GM19395 (cell line): Measurements from ENCODE around the gene GJA1.

ENCODE experiments used
- ATAC-seq: cut with Tn5 transposase; IDR thresholded peaks from one replicate; pipeline ENCODE4 v1.9.1; 2021; ENCODE audit warnings: mild to moderate bottlenecking, moderate library complexity; ENCODE audit not compliant: unreplicated experiment

The GJA1 gene

DNA sequence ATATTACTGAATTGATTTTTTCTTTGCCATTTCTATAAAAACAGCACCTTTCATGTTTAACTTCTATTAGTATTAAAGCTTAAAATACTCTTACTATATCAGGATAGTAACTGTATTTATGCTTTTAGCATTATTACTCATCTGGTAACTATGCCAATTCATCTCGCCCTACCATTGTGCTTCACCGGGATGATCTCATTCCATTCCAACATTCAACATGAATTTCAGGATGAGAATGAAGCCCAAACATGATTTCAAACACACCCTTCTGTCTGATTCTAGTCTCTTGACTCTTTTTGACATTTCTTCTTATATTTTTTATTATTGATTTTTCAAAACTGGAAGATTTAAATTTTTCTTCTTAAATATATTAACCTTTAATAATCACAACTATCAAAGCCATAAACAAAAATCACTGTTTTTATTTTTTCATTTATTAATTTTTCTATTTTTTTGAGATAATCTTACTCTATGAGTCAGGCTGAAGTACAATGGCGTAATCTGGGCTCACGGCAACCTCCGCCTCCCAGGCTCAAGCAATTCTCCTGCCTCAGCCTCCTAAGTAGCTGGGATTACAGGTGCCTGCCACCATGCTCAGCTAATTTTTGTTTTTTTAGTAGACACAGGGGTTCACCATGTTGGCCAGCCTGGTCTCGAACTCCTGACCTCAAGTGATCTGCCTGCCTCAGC is 46.7 kb downstream of the GJA1 start:
- ATAC-seq, result no peak

DNA sequence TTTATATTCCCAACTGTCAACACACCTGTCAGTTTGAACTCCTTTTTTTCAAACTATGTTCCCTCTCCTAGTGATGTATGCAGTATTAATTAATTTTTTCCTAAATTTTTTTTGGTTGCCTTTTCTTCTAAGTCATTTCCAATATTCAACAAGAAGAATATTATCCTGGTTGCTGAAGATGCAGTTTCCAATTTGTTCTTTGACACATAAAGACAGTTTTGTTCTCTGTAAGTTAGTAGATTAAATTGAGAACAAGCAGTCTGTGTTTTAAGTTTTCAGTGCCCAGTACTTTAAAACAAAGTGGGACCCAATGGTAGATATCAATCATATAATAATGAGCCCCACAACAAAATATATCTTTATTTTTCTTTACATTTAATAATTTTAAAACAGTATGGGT is 47.3 kb downstream of the GJA1 start:
- ATAC-seq, result no peak

DNA sequence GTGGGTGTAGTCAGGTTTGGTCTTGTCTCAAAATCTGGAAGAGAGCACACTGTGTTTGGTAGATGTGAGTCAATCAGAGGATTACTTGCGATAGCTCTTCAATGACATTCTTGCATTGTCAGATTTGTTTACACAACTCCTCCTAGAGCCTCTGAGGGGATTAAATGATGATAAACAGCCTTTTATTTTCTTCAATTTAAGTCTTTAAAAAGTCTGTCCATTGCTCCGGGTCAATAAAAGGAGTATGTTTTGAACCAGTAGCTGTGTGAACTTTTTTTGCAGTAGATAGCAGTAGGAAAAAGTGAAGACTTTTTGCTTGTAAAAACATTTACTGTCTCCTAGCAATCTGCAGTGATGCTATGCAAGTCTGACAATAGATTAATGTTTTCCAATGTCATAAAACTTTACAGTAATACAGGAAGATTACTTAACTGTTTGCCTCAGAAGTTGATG is 49.9 kb downstream of the GJA1 start:
- no peak for ATAC-seq

DNA sequence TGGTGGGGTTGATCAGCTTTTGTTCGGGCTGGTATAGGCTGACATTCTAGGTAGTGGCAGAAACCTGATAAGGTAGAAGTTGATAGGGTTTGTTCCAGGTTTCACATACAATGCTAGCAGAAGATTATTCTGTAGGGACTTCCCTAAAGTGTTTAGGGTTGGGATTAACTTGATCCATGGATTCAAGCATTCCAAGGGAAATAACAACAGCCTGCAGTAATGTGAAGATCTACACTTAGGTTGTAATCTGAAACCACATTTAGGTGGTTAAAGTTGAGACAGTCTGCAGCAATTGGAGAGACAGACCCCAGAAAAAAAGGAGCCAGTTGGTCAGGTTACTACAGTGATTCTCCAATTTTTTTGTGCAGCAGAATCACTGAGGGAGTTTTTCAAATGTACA is 56.1 kb downstream of the GJA1 start:
- ATAC-seq, result no peak

DNA sequence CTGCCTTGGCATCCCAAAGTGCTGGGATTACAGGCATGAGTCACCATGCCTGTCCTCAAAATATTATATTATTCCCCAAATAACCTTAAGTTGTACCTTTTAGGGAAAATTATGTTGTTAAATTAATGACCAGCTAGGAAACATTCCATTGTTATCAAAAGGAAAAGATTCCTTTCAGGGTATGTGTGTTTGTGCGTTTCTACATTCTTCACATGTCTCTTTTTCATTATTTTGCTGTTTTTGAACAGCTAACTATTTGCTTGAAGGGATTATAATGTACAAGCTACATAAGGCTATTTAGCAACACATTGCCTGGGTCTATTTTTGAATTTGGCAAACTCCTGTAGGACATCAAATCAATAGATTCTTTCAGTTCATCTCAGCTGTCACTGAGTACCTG is 57.1 kb downstream of the GJA1 start:
- no peak for ATAC-seq

DNA sequence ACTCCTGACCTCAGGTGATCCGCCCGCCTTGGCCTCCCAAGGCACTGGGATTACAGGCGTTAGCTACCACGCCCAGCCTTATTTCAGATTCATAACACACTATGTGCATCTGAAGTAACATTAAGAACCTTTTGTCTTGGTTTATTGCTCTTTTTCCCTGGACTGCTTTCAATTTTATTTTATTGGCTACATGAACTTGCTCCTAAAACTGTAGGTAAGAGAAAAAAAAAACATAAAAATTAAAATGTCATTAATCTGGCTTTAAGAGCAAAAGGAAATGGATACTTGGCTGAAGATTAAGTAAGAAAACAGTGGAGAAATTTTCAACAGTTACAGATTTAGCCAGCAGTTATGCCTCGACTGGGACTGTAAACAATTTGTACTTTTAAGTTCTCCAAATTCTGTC is 62.5 kb downstream of the GJA1 start:
- no peak for ATAC-seq

DNA sequence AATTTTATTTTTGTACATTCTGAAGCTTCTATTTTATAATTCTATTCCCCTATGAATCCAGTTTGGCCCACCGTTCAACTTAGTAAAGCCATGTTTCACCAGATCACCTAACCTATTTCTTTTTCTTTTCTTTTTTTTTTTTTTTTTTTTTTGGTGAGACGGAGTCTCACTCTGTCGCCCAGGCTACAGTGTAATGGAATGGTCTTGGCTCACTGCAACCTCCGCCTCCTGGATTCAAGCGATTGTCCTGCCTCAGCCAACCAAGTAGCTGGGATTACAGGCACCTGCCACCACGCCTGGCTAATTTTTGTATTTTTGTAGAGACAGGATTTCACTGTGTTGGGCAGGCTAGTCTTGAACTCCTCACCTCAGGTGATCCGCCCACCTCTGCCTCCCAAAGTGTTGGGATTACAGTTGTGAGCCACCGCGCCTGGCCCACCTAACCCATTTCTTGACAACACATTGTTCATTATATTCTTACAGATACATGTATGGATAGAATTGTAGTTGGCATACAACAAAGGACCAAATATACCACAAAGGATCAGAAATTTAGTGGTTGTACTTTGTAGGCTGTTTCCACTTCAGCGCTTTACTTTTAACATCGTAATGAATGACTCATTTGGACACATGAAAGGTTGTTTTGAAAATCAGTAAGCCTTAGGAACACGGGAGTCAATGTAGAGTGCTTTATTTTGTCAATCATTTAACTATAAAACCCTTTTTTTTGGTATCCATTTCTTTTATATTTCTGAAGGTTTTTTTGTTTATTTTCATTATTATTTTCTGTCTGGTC is 63.2 kb downstream of the GJA1 start:
- no peak for ATAC-seq
